ENCODE data around the gene AMBN. TPM values are rescaled to one million over a fixed set of nuclear protein-coding genes. Genes with fewer than 3 reads are reported as not detected.

The AMBN gene
- total and polyA plus RNA-seq, 12 donors = not detected

GRCh38 chr4:70619288-70619687, 27.2 kb downstream of the AMBN start:
- Histone ChIP-seq H3K27ac (no peak overlapping the region), H3K36me3 (no peaks in the 10 kb centered on the region), H3K9me3 (peaks cover 0 to 5% (median 0%) of the 10 kb centered on the region in 11 donors), H3K4me1 (peaks cover 0 to 10% (median 0%) of the 10 kb centered on the region in 9 donors), H3K4me3 (no peak overlapping the region), H3K27me3 (no peaks in the 10 kb centered on the region)
- no peak for TF ChIP-seq CTCF (IDR thresholded peaks at IDR 0.05)
- DNase-seq (no peak), ATAC-seq (no peak)
- 80 to 83% methylated on average over 4 of the region's 4 CpGs for WGBS, 2 donors
- intact Hi-C loops (cut with DNase I) = no loop called here

- Histone ChIP-seq H3K4me1 (peaks cover 0 to 8% (median 0%) of the 10 kb centered on the region in 9 donors), H3K9me3 (peaks cover 0 to 5% (median 0%) of the 10 kb centered on the region in 11 donors), H3K27me3 (no peaks in the 10 kb centered on the region), H3K36me3 (no peaks in the 10 kb centered on the region), H3K4me3 (no peak overlapping the region), H3K27ac (no peak overlapping the region)
- ATAC-seq = no peak
- intact Hi-C loops (cut with DNase I) = no loop called here
- no peak for TF ChIP-seq CTCF (IDR thresholded peaks at IDR 0.05)
- no peak for DNase-seq
- WGBS, 2 donors = 91 to 94% methylated on average over 2 of the region's 2 CpGs
Measured at GRCh38 chr4:70619778-70620177, 27.7 kb downstream of the AMBN start.

GRCh38 chr4:70623323-70623722, 31.3 kb downstream of the AMBN start:
- TF ChIP-seq CTCF (IDR thresholded peaks at IDR 0.05) = no peak
- Histone ChIP-seq H3K27me3 (no peaks in the 10 kb centered on the region), H3K9me3 (peaks cover 0 to 5% (median 0%) of the 10 kb centered on the region in 11 donors), H3K36me3 (no peaks in the 10 kb centered on the region), H3K4me1 (no peaks in the 10 kb centered on the region), H3K4me3 (no peak overlapping the region), H3K27ac (no peak overlapping the region)
- WGBS, 2 donors = 95 to 97% methylated on average over 3 of the region's 3 CpGs
- ATAC-seq (no peak), DNase-seq (no peak)
- intact Hi-C loops (cut with DNase I) = no loop called here

- no peak for TF ChIP-seq CTCF (IDR thresholded peaks at IDR 0.05)
- Histone ChIP-seq H3K27me3 (no peaks in the 10 kb centered on the region), H3K4me1 (no peaks in the 10 kb centered on the region), H3K27ac (no peak overlapping the region), H3K4me3 (no peak overlapping the region), H3K36me3 (no peaks in the 10 kb centered on the region), H3K9me3 (peaks cover 0 to under 1% (median 0%) of the 10 kb centered on the region in 11 donors)
- 59 to 69% methylated on average over 1 of the region's 1 CpG for WGBS, 2 donors
- intact Hi-C loops (cut with DNase I) = no loop called here
- DNase-seq (no peak), ATAC-seq (no peak)
Measured at GRCh38 chr4:70624226-70624793, 32.3 kb downstream of the AMBN start.

Data from heart right ventricle (tissue), 16 donors.